ENCODE results near the gene MUC22. TPM values are rescaled to one million over a fixed set of nuclear protein-coding genes. Genes with fewer than 3 reads are reported as not detected.

MUC22 gene
- total and polyA plus RNA-seq, 7 experiments from 2014 or later = not detected

DNA sequence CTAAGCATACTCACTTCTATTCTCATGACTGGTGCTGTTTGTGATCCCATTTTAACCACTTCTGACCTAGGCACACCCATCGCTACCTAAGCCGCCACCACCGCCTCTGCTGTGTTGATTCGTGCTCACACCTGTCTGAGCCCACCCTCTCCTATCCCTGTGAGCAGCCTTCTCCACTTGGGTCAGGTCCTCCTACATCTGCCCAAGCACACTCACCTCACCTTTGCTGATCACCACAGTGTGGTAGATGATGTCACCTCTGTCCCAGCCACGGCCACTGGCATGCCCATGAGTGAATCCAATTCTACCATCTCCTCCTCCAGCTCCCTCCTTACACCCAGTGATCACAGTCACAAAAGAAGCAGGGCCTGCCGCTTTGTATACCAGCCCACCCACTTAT is 20.8 kb downstream of the MUC22 start:
- Mint-ChIP-seq H3K9me3 (peaks cover 0 to 1% (median 0%) of the 10 kb centered on the region in 11 donors), H3K4me3 (no peak overlapping the region), H3K27ac (peak overlapping the region in 1 of 9 donors; percentile 77), H3K36me3 (no peaks in the 10 kb centered on the region), H3K4me1 (no peaks in the 10 kb centered on the region), H3K27me3 (peaks cover 0 to 31% (median 4%) of the 10 kb centered on the region in 5 donors)
- Histone ChIP-seq H3K4me3 (ENCODE audit: low read length) (no peak overlapping the region), H3K36me3 (ENCODE audit: control insufficient read depth in 2 of 3, insufficient read depth in 3 of 3, low read length in 3 of 3) (no peaks in the 10 kb centered on the region), H3K27me3 (ENCODE audit: control insufficient read depth in 2 of 2, insufficient read depth in 2 of 2, low read length in 2 of 2) (no peaks in the 10 kb centered on the region), H3K4me1 (ENCODE audit: control insufficient read depth in 2 of 2, insufficient read depth in 2 of 2, low read length in 2 of 2) (no peaks in the 10 kb centered on the region), H3K9me3 (ENCODE audit: control insufficient read depth in 2 of 3, low read length in 3 of 3) (no peaks in the 10 kb centered on the region), H3K27ac (ENCODE audit: low read depth, low read length) (no peak overlapping the region)
- no peak for ATAC-seq
- no peak for DNase-seq
- POLR2A ChIA-PET = no interaction called here
- CTCF ChIA-PET = no interaction called here
- intact Hi-C loops (cut with micrococcal nuclease) = no loop called here

DNA sequence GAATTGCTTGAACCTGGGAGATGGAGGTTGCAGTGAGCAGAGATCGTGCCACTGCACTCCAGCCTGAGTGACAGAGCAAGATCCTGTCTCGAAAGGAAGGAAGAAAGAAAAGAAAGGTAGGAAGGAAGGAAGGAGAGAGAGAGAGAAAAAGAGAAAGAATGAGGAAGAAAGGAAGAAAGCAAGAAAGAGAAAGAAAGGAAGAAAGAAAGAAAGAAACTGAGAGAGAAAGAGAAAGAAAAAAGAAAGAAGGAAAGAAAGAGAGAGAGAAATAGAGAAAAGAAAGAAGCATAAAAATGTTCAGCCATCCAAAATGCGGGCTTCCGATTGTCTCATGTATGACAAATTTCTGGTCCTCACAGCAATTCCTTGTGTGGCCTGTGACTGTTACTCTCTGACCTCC is 22.8 kb downstream of the MUC22 start:
- Mint-ChIP-seq H3K27me3 (peaks cover 0 to 26% (median 4%) of the 10 kb centered on the region in 5 donors), H3K27ac (no peak overlapping the region), H3K36me3 (no peaks in the 10 kb centered on the region), H3K4me1 (no peaks in the 10 kb centered on the region), H3K9me3 (peaks cover 0 to 1% (median 0%) of the 10 kb centered on the region in 11 donors), H3K4me3 (no peak overlapping the region)
- Histone ChIP-seq H3K27ac (ENCODE audit: low read depth, low read length) (no peak overlapping the region), H3K36me3 (ENCODE audit: control insufficient read depth in 2 of 3, insufficient read depth in 3 of 3, low read length in 3 of 3) (no peaks in the 10 kb centered on the region), H3K9me3 (ENCODE audit: control insufficient read depth in 2 of 3, low read length in 3 of 3) (no peaks in the 10 kb centered on the region), H3K27me3 (ENCODE audit: control insufficient read depth in 2 of 2, insufficient read depth in 2 of 2, low read length in 2 of 2) (no peaks in the 10 kb centered on the region), H3K4me3 (ENCODE audit: low read length) (no peak overlapping the region), H3K4me1 (ENCODE audit: control insufficient read depth in 2 of 2, insufficient read depth in 2 of 2, low read length in 2 of 2) (no peaks in the 10 kb centered on the region)
- ChIA-PET CTCF (no interaction called here), POLR2A (no interaction called here)
- no peak for ATAC-seq
- DNase-seq = no peak
- intact Hi-C loops (cut with micrococcal nuclease) = no loop called here

GRCh38 chr6:31035862-31036497 is 25.7 kb downstream of the MUC22 start:
- intact Hi-C loops (cut with micrococcal nuclease) = no loop called here
- Mint-ChIP-seq H3K27ac (no peak overlapping the region), H3K36me3 (no peaks in the 10 kb centered on the region), H3K9me3 (peaks cover 0 to 1% (median 0%) of the 10 kb centered on the region in 11 donors), H3K4me3 (no peak overlapping the region), H3K4me1 (no peaks in the 10 kb centered on the region), H3K27me3 (peaks cover 0 to 27% (median 0%) of the 10 kb centered on the region in 5 donors)
- no peaks in the 10 kb centered on the region for H3K9me3 ChIP-seq (ENCODE audit: control insufficient read depth in 2 of 3, low read length in 3 of 3)
- H3K4me3 ChIP-seq (ENCODE audit: low read length) = no peak overlapping the region
- ATAC-seq (no peak), DNase-seq (no peak)
- no peaks in the 10 kb centered on the region for H3K27me3 ChIP-seq (ENCODE audit: control insufficient read depth in 2 of 2, insufficient read depth in 2 of 2, low read length in 2 of 2)
- no peak overlapping the region for H3K27ac ChIP-seq (ENCODE audit: low read depth, low read length)
- CTCF ChIA-PET = interaction anchor here (0.7 kb wide), 1 partner anchor 28 kb away, joined by 6 read pairs; no protein-coding TSS in a partner anchor
- POLR2A ChIA-PET = no interaction called here
- H3K4me1 ChIP-seq (ENCODE audit: control insufficient read depth in 2 of 2, insufficient read depth in 2 of 2, low read length in 2 of 2) = no peaks in the 10 kb centered on the region
- H3K36me3 ChIP-seq (ENCODE audit: control insufficient read depth in 2 of 3, insufficient read depth in 3 of 3, low read length in 3 of 3) = no peaks in the 10 kb centered on the region

GRCh38 chr6:31037169-31037568 is 26.9 kb downstream of the MUC22 start:
- CTCF ChIA-PET = interaction anchor here (0.5 to 0.7 kb wide), 2 partner anchors 92 to 283 kb away, joined by 3 read pairs; no protein-coding TSS in a partner anchor

GRCh38 chr6:31037682-31038081 is 27.4 kb downstream of the MUC22 start:
- H3K27ac Mint-ChIP-seq = no peak overlapping the region
- H3K4me1 Mint-ChIP-seq = peaks cover 0 to 1% (median under 1%) of the 10 kb centered on the region in 7 donors
- DNase-seq (no peak), ATAC-seq (no peak)
- no peaks in the 10 kb centered on the region for H3K36me3 Mint-ChIP-seq
- intact Hi-C loops (cut with micrococcal nuclease) = no loop called here
- POLR2A ChIA-PET = no interaction called here
- H3K9me3 Mint-ChIP-seq = no peaks in the 10 kb centered on the region
- no peaks in the 10 kb centered on the region for H3K4me1 ChIP-seq (ENCODE audit: control insufficient read depth in 2 of 2, insufficient read depth in 2 of 2, low read length in 2 of 2)
- H3K27me3 ChIP-seq (ENCODE audit: control insufficient read depth in 2 of 2, insufficient read depth in 2 of 2, low read length in 2 of 2) = no peaks in the 10 kb centered on the region
- no peak overlapping the region for H3K4me3 ChIP-seq (ENCODE audit: low read length)
- no peak overlapping the region for H3K4me3 Mint-ChIP-seq
- H3K9me3 ChIP-seq (ENCODE audit: control insufficient read depth in 2 of 3, low read length in 3 of 3) = no peaks in the 10 kb centered on the region
- CTCF ChIA-PET = interaction anchor here (0.5 kb wide), 1 partner anchor 92 kb away, joined by 3 read pairs; no protein-coding TSS in a partner anchor
- H3K36me3 ChIP-seq (ENCODE audit: control insufficient read depth in 2 of 3, insufficient read depth in 3 of 3, low read length in 3 of 3) = no peaks in the 10 kb centered on the region
- peaks cover 0 to 17% (median 0%) of the 10 kb centered on the region in 5 donors for H3K27me3 Mint-ChIP-seq
- no peak overlapping the region for H3K27ac ChIP-seq (ENCODE audit: low read depth, low read length)

More at GRCh38 chr6:31037169-31037568, 26.9 kb downstream of the MUC22 start:
- intact Hi-C loops (cut with micrococcal nuclease) = no loop called here
- H3K27ac ChIP-seq (ENCODE audit: low read depth, low read length) = no peak overlapping the region
- Mint-ChIP-seq H3K36me3 (no peaks in the 10 kb centered on the region), H3K9me3 (no peaks in the 10 kb centered on the region), H3K27me3 (peaks cover 0 to 17% (median 0%) of the 10 kb centered on the region in 5 donors), H3K4me3 (no peak overlapping the region), H3K4me1 (no peaks in the 10 kb centered on the region), H3K27ac (no peak overlapping the region)
- H3K4me3 ChIP-seq (ENCODE audit: low read length) = no peak overlapping the region
- no peaks in the 10 kb centered on the region for H3K9me3 ChIP-seq (ENCODE audit: control insufficient read depth in 2 of 3, low read length in 3 of 3)
- no peaks in the 10 kb centered on the region for H3K27me3 ChIP-seq (ENCODE audit: control insufficient read depth in 2 of 2, insufficient read depth in 2 of 2, low read length in 2 of 2)
- POLR2A ChIA-PET = no interaction called here
- H3K4me1 ChIP-seq (ENCODE audit: control insufficient read depth in 2 of 2, insufficient read depth in 2 of 2, low read length in 2 of 2) = no peaks in the 10 kb centered on the region
- H3K36me3 ChIP-seq (ENCODE audit: control insufficient read depth in 2 of 3, insufficient read depth in 3 of 3, low read length in 3 of 3) = no peaks in the 10 kb centered on the region
- DNase-seq (no peak), ATAC-seq (no peak)

GRCh38 chr6:31038559-31038958 is 28.3 kb downstream of the MUC22 start:
- Histone ChIP-seq H3K9me3 (ENCODE audit: control insufficient read depth in 2 of 3, low read length in 3 of 3) (no peaks in the 10 kb centered on the region), H3K4me3 (ENCODE audit: low read length) (no peak overlapping the region), H3K27me3 (ENCODE audit: control insufficient read depth in 2 of 2, insufficient read depth in 2 of 2, low read length in 2 of 2) (no peaks in the 10 kb centered on the region), H3K27ac (ENCODE audit: low read depth, low read length) (no peak overlapping the region), H3K4me1 (ENCODE audit: control insufficient read depth in 2 of 2, insufficient read depth in 2 of 2, low read length in 2 of 2) (no peaks in the 10 kb centered on the region), H3K36me3 (ENCODE audit: control insufficient read depth in 2 of 3, insufficient read depth in 3 of 3, low read length in 3 of 3) (no peaks in the 10 kb centered on the region)
- Mint-ChIP-seq H3K4me3 (no peak overlapping the region), H3K27ac (no peak overlapping the region), H3K9me3 (no peaks in the 10 kb centered on the region), H3K27me3 (peaks cover 0 to 17% (median 0%) of the 10 kb centered on the region in 5 donors), H3K36me3 (no peaks in the 10 kb centered on the region), H3K4me1 (peaks cover 0 to 9% (median 3%) of the 10 kb centered on the region in 7 donors)
- ATAC-seq = no peak
- intact Hi-C loops (cut with micrococcal nuclease) = no loop called here
- ChIA-PET CTCF (no interaction called here), POLR2A (interaction anchor here (0.6 kb wide), 1 partner anchor 364 kb away, joined by 3 read pairs; no protein-coding TSS in a partner anchor)
- DNase-seq = no peak

DNA sequence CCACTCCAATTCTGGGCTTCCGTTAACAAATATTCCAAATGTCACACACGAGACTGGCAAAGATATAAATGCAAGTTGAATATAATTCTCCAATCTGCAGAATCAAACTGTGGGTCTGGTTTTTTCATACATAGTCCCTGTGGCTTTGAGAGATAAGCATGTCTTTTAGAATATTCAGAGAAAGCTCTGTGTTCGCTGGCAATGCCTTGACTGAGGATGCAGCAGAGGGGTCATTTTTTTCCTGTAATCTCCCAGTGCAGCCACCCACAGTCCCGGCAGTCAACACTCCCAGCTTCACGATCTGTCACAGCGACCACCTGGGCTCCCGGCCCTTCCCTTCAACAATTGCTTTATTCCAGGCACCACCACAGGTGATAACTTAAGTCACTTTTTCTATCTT is 30.5 kb downstream of the MUC22 start:
- no peaks in the 10 kb centered on the region for H3K36me3 ChIP-seq (ENCODE audit: control insufficient read depth in 2 of 3, insufficient read depth in 3 of 3, low read length in 3 of 3)
- H3K27me3 ChIP-seq (ENCODE audit: control insufficient read depth in 2 of 2, insufficient read depth in 2 of 2, low read length in 2 of 2) = no peaks in the 10 kb centered on the region
- ATAC-seq (no peak), DNase-seq (no peak)
- H3K36me3 Mint-ChIP-seq = no peaks in the 10 kb centered on the region
- peaks cover 0 to 11% (median 3%) of the 10 kb centered on the region in 7 donors for H3K4me1 Mint-ChIP-seq
- intact Hi-C loops (cut with micrococcal nuclease) = no loop called here
- H3K4me3 Mint-ChIP-seq = peak overlapping the region in 1 of 10 donors; percentile 27
- CTCF ChIA-PET = interaction anchor here (0.6 kb wide), 1 partner anchor 731 kb away, joined by 4 read pairs; no protein-coding TSS in a partner anchor
- H3K27ac ChIP-seq (ENCODE audit: low read depth, low read length) = no peak overlapping the region
- H3K9me3 Mint-ChIP-seq = no peaks in the 10 kb centered on the region
- POLR2A ChIA-PET = no interaction called here
- H3K4me3 ChIP-seq (ENCODE audit: low read length) = no peak overlapping the region
- no peaks in the 10 kb centered on the region for H3K4me1 ChIP-seq (ENCODE audit: control insufficient read depth in 2 of 2, insufficient read depth in 2 of 2, low read length in 2 of 2)
- H3K9me3 ChIP-seq (ENCODE audit: control insufficient read depth in 2 of 3, low read length in 3 of 3) = no peaks in the 10 kb centered on the region
- H3K27me3 Mint-ChIP-seq = peaks cover 0 to 25% (median 4%) of the 10 kb centered on the region in 5 donors
- H3K27ac Mint-ChIP-seq = no peak overlapping the region

Data from naive thymus-derived CD4-positive, alpha-beta T cell (primary cell).